ENCODE results near the gene POLR1C. TPM values are rescaled to one million over a fixed set of nuclear protein-coding genes. Genes with fewer than 3 reads are reported as not detected.

Gene POLR1C
- 24.0 and 39.5 TPM in 2 replicates for total RNA-seq

GRCh38 chr6:43516697-43517504, at the start of gene POLR1C, which contains the start of gene YIPF3:
Gene POLR1C (plus strand): TSS chr6:43517089. CDS start chr6:43517110, 21 bp downstream.
Gene YIPF3 (minus strand): TSS chr6:43516926. CDS start chr6:43516807, 119 bp downstream.

GRCh38 chr6:43477235-43478007, 39.5 kb upstream of the POLR1C start, which contains the start of gene TJAP1:
Gene TJAP1 (plus strand): TSS chr6:43477570. CDS start chr6:43499002, 21,432 bp downstream.

GRCh38 chr6:43509984-43510826, 6.7 kb upstream of the POLR1C start, which contains the start of gene LRRC73:
Gene LRRC73 (minus strand): TSS chr6:43510346. CDS start chr6:43509785, 561 bp downstream.

Other genes with a start within 250 kb of the POLR1C start
- gene SLC22A7, start 218.8 kb upstream of the POLR1C start, total RNA-seq: not detected in 2 replicates
- gene CRIP3, start 208.3 kb upstream of the POLR1C start, total RNA-seq: not detected in 2 replicates
- 3.9 and 5.8 TPM in 2 replicates for gene ZNF318, start 147.4 kb upstream of the POLR1C start, total RNA-seq
- 14.4 and 18.8 TPM in 2 replicates for gene ABCC10, start 89.5 kb upstream of the POLR1C start, total RNA-seq
- 0.19 and 0.28 TPM in 2 replicates for gene DLK2, start 61.5 kb upstream of the POLR1C start, total RNA-seq
- 7.6 and 9.0 TPM in 2 replicates for gene TJAP1, start 39.5 kb upstream of the POLR1C start, total RNA-seq
- gene LRRC73, start 6.7 kb upstream of the POLR1C start, total RNA-seq: 0.19 and 0.56 TPM in 2 replicates
- gene YIPF3, start 163 bp upstream of the POLR1C start, total RNA-seq: 78.0 and 95.0 TPM in 2 replicates
- gene XPO5, start 58.9 kb downstream of the POLR1C start, total RNA-seq: 21.4 and 28.8 TPM in 2 replicates
- 27.9 and 31.6 TPM in 2 replicates for gene POLH, start 59.1 kb downstream of the POLR1C start, total RNA-seq
- gene GTPBP2, start 112.2 kb downstream of the POLR1C start, total RNA-seq: 38.0 and 59.8 TPM in 2 replicates
- gene MAD2L1BP, start 118.8 kb downstream of the POLR1C start, total RNA-seq: 38.0 and 48.5 TPM in 2 replicates
- gene RSPH9, start 127.9 kb downstream of the POLR1C start, total RNA-seq: 0.58 and 0.85 TPM in 2 replicates
- 27.3 and 43.5 TPM in 2 replicates for gene MRPS18A, start 170.7 kb downstream of the POLR1C start, total RNA-seq

Measured in regular cardiac myocyte (primary cell).